CD4-positive, alpha-beta T cell (primary cell): Measurements from ENCODE around the gene MYO1E. TPM values are rescaled to one million over a fixed set of nuclear protein-coding genes. Genes with fewer than 3 reads are reported as not detected.

Experiments used
- ATAC-seq: fragments of 200-7000 bp; cut with Tn5 transposase; one replicate; pipeline ENCODE4 v1.10.0; 2022; ENCODE audit warnings: mild to moderate bottlenecking; ENCODE audit not compliant: poor library complexity
- CTCF ChIA-PET: fragments of 350-600 bp; sonication (Branson Sonifier 250); formaldehyde crosslinking; loops from one replicate; lab custom pipeline; 2021; ENCODE audit warnings: antibody characterized with exemption, inconsistent platforms; lab: Charles Lee
- POLR2A ChIA-PET: fragments of 350-600 bp; sonication (Branson Sonifier 250); formaldehyde crosslinking; loops from one replicate; lab custom pipeline; 2021; ENCODE audit warnings: antibody characterized with exemption, inconsistent platforms; lab: Charles Lee
- DNase-seq, 14 experiments: peaks; one replicate each; pipeline ENCODE4 v3.0.0-alpha.2; 2013 to 2020; ENCODE audit warnings: mixed read lengths in 2 of 14
- H3K27ac ChIP-seq, 2 donors: one replicate each; pipeline versions ENCODE4 v1.5.1 to v1.7.0; 2013; ENCODE audit warnings: low read length in 2 of 2, low read depth in 1 of 2, mild to moderate bottlenecking in 1 of 2
- H3K27me3 ChIP-seq, 2 experiments: 1 replicate in 1 of 2; 2 replicates in 1 of 2; pipeline versions ENCODE4 v1.6.1 to v1.7.0; 2013; ENCODE audit warnings: low read length in 2 of 2, control low read depth in 1 of 2, mild to moderate bottlenecking in 1 of 2, moderate library complexity in 1 of 2; ENCODE audit not compliant: insufficient read depth in 2 of 2, control insufficient read depth in 1 of 2
- H3K36me3 ChIP-seq: one replicate; pipeline ENCODE4 v1.6.1; 2013; ENCODE audit warnings: low read length, control low read depth; ENCODE audit not compliant: insufficient read depth
- H3K4me1 ChIP-seq: one replicate; pipeline ENCODE4 v1.6.1; 2013; ENCODE audit warnings: low read length, control low read depth; ENCODE audit not compliant: insufficient read depth
- H3K4me3 ChIP-seq: one replicate; pipeline ENCODE4 v1.5.1; 2013; ENCODE audit warnings: mild to moderate bottlenecking, low read length, moderate library complexity
- H3K9me3 ChIP-seq, 2 experiments: 1 replicate in 1 of 2; 2 replicates in 1 of 2; pipeline versions ENCODE4 v1.6.1 to v1.7.0; 2013; ENCODE audit warnings: low read length in 2 of 2, mild to moderate bottlenecking in 2 of 2, control low read depth in 1 of 2, moderate library complexity in 1 of 2; ENCODE audit not compliant: control insufficient read depth in 1 of 2, insufficient read depth in 1 of 2
- H3K27ac Mint-ChIP-seq: one replicate; pipeline ENCODE4 v1.8.0; 2020; ENCODE audit warnings: mixed read lengths
- H3K27me3 Mint-ChIP-seq: one replicate; pipeline ENCODE4 v1.8.0; 2021; ENCODE audit warnings: mixed read lengths
- H3K36me3 Mint-ChIP-seq: one replicate; pipeline ENCODE4 v1.8.0; 2021; ENCODE audit warnings: low read depth, mixed read lengths
- H3K4me1 Mint-ChIP-seq: one replicate; pipeline ENCODE4 v1.8.0; 2021; ENCODE audit warnings: low read depth, mixed read lengths
- H3K4me3 Mint-ChIP-seq: one replicate; pipeline ENCODE4 v1.8.0; 2020; ENCODE audit warnings: mild to moderate bottlenecking, mixed read lengths
- H3K9me3 Mint-ChIP-seq: one replicate; pipeline ENCODE4 v1.8.0; 2020; ENCODE audit warnings: mixed read lengths
- CTCF ChIP-seq: fragments of 200-600 bp; IDR thresholded peaks from one replicate; pipeline ENCODE4 v1.8.0; 2022; ENCODE audit warnings: antibody characterized with exemption, mild to moderate bottlenecking
- intact Hi-C, 2 experiments: fragments of 100-400 bp; cut with DNase I in 1 of 2; cut with micrococcal nuclease in 1 of 2; formaldehyde crosslinking; loops; one replicate each; pipeline versions ENCODE4 v1.15.1 to v1.9.0; 2023 to 2025; cut with DNase I, micrococcal nuclease
- total RNA-seq, 174 experiments: library from RNA in 2 of 174; stranded (reverse) in 2 of 174; gene quantifications; one replicate each; pipeline ENCODE4 v1.2.3 and lab custom pipeline; 2021 to 2026

MYO1E gene
- total RNA-seq, 2 experiments from 2014 or later = 0.59 to 0.63 TPM

GRCh38 chr15:59330649-59331048 lies 42.0 kb downstream of the MYO1E start:
- H3K4me3 ChIP-seq = no peak overlapping the region
- no peak overlapping the region for H3K27ac ChIP-seq
- intact Hi-C loops = no loop called here
- ATAC-seq = no peak
- H3K36me3 ChIP-seq = no peaks in the 10 kb centered on the region
- no peak for TF ChIP-seq CTCF
- ChIA-PET POLR2A (no interaction called here), CTCF (no interaction called here)
- no peaks in the 10 kb centered on the region for H3K36me3 Mint-ChIP-seq
- H3K9me3 Mint-ChIP-seq = no peaks in the 10 kb centered on the region
- no peaks in the 10 kb centered on the region for H3K27me3 ChIP-seq
- H3K4me1 Mint-ChIP-seq = no peaks in the 10 kb centered on the region
- no peaks in the 10 kb centered on the region for H3K9me3 ChIP-seq
- H3K27ac Mint-ChIP-seq = no peak overlapping the region
- no peak for DNase-seq
- no peak overlapping the region for H3K4me3 Mint-ChIP-seq
- no peaks in the 10 kb centered on the region for H3K4me1 ChIP-seq
- H3K27me3 Mint-ChIP-seq = no peaks in the 10 kb centered on the region

- ATAC-seq = no peak
- no peak for TF ChIP-seq CTCF
- no peaks in the 10 kb centered on the region for H3K4me1 Mint-ChIP-seq
- H3K4me3 Mint-ChIP-seq = no peak overlapping the region
- no peaks in the 10 kb centered on the region for H3K36me3 Mint-ChIP-seq
- no peaks in the 10 kb centered on the region for H3K4me1 ChIP-seq
- intact Hi-C loops = no loop called here
- H3K9me3 Mint-ChIP-seq = no peaks in the 10 kb centered on the region
- H3K36me3 ChIP-seq = no peaks in the 10 kb centered on the region
- H3K27ac ChIP-seq = no peak overlapping the region
- POLR2A ChIA-PET = no interaction called here
- H3K27me3 ChIP-seq = no peaks in the 10 kb centered on the region
- CTCF ChIA-PET = no interaction called here
- H3K4me3 ChIP-seq = no peak overlapping the region
- no peak for DNase-seq
- H3K27ac Mint-ChIP-seq = no peak overlapping the region
- no peaks in the 10 kb centered on the region for H3K9me3 ChIP-seq
- H3K27me3 Mint-ChIP-seq = no peaks in the 10 kb centered on the region
Observed at GRCh38 chr15:59329570-59330350, 42.9 kb downstream of the MYO1E start.

GRCh38 chr15:59329091-59329490 lies 43.6 kb downstream of the MYO1E start:
- no peaks in the 10 kb centered on the region for H3K4me1 ChIP-seq
- H3K27me3 Mint-ChIP-seq = no peaks in the 10 kb centered on the region
- H3K36me3 ChIP-seq = no peaks in the 10 kb centered on the region
- H3K36me3 Mint-ChIP-seq = no peaks in the 10 kb centered on the region
- ATAC-seq = no peak
- no peak overlapping the region for H3K4me3 Mint-ChIP-seq
- intact Hi-C loops = no loop called here
- no peaks in the 10 kb centered on the region for H3K9me3 Mint-ChIP-seq
- ChIA-PET POLR2A (no interaction called here), CTCF (no interaction called here)
- no peaks in the 10 kb centered on the region for H3K4me1 Mint-ChIP-seq
- no peak for DNase-seq
- no peaks in the 10 kb centered on the region for H3K27me3 ChIP-seq
- no peak overlapping the region for H3K27ac Mint-ChIP-seq
- no peak overlapping the region for H3K4me3 ChIP-seq
- H3K9me3 ChIP-seq = no peaks in the 10 kb centered on the region
- TF ChIP-seq CTCF = no peak
- H3K27ac ChIP-seq = no peak overlapping the region
